ENCODE results near the gene CLCF1. TPM values are rescaled to one million over a fixed set of nuclear protein-coding genes. Genes with fewer than 3 reads are reported as not detected.

CLCF1 gene
- total RNA-seq, 1 donor: 6.9 TPM

DNA sequence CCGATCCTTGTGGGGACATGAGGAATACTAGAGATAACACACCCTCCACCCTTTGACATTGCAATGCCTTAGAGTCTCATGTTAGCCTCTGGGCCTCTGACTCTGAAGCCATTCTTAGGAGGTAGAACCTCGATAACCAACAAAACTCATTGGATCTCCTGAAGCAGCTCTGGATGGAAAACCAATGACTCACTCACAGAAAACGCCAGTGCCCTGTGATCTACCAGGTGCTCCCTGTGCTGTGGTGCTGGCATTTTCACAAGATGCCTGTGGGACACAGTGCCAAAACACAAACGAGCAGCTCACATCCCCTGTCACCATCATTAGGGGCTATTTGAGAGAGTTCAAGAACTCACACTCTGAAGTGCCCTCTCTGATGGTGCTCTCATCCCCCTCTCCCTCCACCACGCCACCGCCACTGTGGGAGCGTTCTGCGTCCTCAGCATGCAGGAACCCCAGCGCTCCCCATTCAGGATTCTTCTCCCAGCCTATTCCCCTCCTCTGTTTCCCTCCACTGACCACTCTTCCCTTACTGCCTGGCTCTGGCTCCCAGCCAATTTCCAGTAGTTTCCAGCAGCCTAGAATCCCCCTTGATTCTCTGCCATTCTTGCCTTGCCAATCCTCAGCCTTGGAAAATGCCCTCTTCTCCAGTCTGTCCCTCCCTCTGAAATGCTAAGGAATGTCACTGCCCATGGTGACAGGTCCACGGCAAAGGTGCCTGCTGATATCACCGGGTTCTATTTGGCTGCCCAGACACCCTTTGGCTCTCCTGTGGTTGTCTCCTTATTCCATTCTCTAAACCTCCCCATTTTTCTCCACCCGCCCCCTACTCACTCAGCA, 15.3 kb downstream of the CLCF1 start:
- Histone ChIP-seq H3K4me3 (ENCODE audit: insufficient read depth, low read length) (no peak overlapping the region), H3K4me2 (ENCODE audit: insufficient read depth, low read length) (peak overlapping the region; percentile 37), H3K4me1 (ENCODE audit: insufficient read depth, low read length) (peaks cover 50% of the 10 kb centered on the region), H3K79me2 (ENCODE audit: insufficient read depth, low read length) (peaks cover 23% of the 10 kb centered on the region), H3K27ac (ENCODE audit: low read depth, low read length) (peak overlapping the region; percentile 90), H3K27me3 (ENCODE audit: insufficient read depth, low read length) (no peaks in the 10 kb centered on the region), H3K36me3 (ENCODE audit: insufficient read depth, low read length) (peaks cover 14% of the 10 kb centered on the region), H3K9me3 (ENCODE audit: low read depth, low read length) (no peaks in the 10 kb centered on the region), H4K20me1 (ENCODE audit: insufficient read depth, low read length) (peaks cover 19% of the 10 kb centered on the region), H2AFZ (ENCODE audit: low read length) (no peak overlapping the region)
- DNase-seq (ENCODE audit: insufficient read length, low spot score, missing footprints): peak; percentile 90
- TF ChIP-seq, protein P1, sequence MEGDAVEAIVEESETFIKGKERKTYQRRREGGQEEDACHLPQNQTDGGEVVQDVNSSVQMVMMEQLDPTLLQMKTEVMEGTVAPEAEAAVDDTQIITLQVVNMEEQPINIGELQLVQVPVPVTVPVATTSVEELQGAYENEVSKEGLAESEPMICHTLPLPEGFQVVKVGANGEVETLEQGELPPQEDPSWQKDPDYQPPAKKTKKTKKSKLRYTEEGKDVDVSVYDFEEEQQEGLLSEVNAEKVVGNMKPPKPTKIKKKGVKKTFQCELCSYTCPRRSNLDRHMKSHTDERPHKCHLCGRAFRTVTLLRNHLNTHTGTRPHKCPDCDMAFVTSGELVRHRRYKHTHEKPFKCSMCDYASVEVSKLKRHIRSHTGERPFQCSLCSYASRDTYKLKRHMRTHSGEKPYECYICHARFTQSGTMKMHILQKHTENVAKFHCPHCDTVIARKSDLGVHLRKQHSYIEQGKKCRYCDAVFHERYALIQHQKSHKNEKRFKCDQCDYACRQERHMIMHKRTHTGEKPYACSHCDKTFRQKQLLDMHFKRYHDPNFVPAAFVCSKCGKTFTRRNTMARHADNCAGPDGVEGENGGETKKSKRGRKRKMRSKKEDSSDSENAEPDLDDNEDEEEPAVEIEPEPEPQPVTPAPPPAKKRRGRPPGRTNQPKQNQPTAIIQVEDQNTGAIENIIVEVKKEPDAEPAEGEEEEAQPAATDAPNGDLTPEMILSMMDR (IDR thresholded peaks at IDR 0.05; ENCODE audit: extremely low read depth, low read depth, low read length): no peak

DNA sequence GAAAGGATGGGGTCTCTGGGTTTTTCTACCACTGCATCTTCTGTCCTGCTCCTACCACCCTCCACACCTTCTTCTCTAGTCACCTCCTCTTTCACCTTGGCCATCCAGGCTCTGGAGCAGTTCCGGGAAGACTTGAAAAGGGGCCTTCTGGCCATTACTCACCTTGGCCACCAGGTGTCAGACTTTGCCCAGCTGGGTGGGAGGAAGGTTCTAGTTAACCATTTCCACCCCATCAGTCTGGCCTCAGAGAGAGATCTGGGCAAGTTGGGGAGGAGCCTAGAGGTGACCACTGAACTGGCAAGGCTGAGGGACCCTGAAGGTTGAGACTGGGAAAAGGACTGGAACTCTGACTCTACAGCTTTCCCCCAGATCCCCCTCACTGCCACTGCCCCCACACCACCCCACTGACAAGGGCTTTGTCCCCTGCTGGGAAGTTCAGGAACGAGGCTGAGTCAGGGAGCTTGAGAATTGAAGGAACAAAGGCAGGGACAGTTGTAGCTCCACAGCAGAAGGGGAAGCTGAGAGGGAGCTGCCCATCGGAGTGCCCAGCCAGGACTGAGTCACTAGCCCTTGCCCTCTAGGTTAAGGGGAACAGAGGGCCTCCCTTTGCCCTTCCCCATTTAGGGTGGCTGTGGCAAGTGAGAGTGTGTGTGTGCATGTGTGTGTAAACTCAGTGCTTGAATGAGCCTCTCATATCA, 16.4 kb downstream of the CLCF1 start:
- Histone ChIP-seq H3K36me3 (ENCODE audit: insufficient read depth, low read length) (peaks cover 4% of the 10 kb centered on the region), H3K4me3 (ENCODE audit: insufficient read depth, low read length) (no peak overlapping the region), H3K4me2 (ENCODE audit: insufficient read depth, low read length) (peak overlapping the region; percentile 37), H3K4me1 (ENCODE audit: insufficient read depth, low read length) (peaks cover 59% of the 10 kb centered on the region), H3K27ac (ENCODE audit: low read depth, low read length) (peak overlapping the region; percentile 90), H3K27me3 (ENCODE audit: insufficient read depth, low read length) (no peaks in the 10 kb centered on the region), H3K9me3 (ENCODE audit: low read depth, low read length) (no peaks in the 10 kb centered on the region), H2AFZ (ENCODE audit: low read length) (no peak overlapping the region), H3K79me2 (ENCODE audit: insufficient read depth, low read length) (peaks cover 22% of the 10 kb centered on the region), H4K20me1 (ENCODE audit: insufficient read depth, low read length) (peaks cover 9% of the 10 kb centered on the region)
- TF ChIP-seq, protein P1 (IDR thresholded peaks at IDR 0.05; ENCODE audit: extremely low read depth, low read depth, low read length): peak; percentile 94
- DNase-seq (ENCODE audit: insufficient read length, low spot score, missing footprints): peak; percentile 88

DNA sequence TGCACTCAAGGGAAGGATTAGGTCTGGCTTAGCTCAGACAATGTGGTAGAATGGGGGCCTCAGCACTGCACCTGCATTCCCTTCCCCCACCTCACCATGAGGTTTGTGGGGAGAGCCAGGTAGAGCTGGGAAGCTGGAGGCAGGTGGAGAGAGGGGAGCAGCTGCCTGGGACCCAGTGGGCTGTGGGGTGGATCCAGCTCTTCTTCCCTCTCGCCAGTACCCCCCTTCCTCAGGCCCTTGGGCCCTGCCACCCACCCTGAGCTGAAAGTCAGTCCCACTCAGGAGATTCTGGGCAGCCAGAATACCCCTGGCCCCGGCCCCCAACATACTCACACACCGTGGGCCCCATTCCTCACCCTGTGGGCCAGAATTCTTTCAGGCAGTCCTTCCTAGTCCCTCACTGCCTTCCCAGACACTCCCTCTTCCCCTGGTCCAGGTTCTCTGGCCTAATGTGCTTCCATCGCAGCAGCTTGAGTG, 17.0 kb downstream of the CLCF1 start:
- H3K27me3 ChIP-seq (ENCODE audit: insufficient read depth, low read length): no peaks in the 10 kb centered on the region
- DNase-seq (ENCODE audit: insufficient read length, low spot score, missing footprints): peak; percentile 52
- peaks cover 3% of the 10 kb centered on the region for H4K20me1 ChIP-seq (ENCODE audit: insufficient read depth, low read length)
- H3K4me1 ChIP-seq (ENCODE audit: insufficient read depth, low read length): peaks cover 64% of the 10 kb centered on the region
- H3K4me3 ChIP-seq (ENCODE audit: insufficient read depth, low read length): no peak overlapping the region
- no peak overlapping the region for H2AFZ ChIP-seq (ENCODE audit: low read length)
- H3K79me2 ChIP-seq (ENCODE audit: insufficient read depth, low read length): peaks cover 19% of the 10 kb centered on the region
- no peak overlapping the region for H3K4me2 ChIP-seq (ENCODE audit: insufficient read depth, low read length)
- H3K9me3 ChIP-seq (ENCODE audit: low read depth, low read length): no peaks in the 10 kb centered on the region
- peak overlapping the region; percentile 90 for H3K27ac ChIP-seq (ENCODE audit: low read depth, low read length)
- peaks cover 2% of the 10 kb centered on the region for H3K36me3 ChIP-seq (ENCODE audit: insufficient read depth, low read length)
- TF ChIP-seq, protein P1 (IDR thresholded peaks at IDR 0.05; ENCODE audit: extremely low read depth, low read depth, low read length): no peak

Measured in osteoblast (primary cell).